SKM-1 (cell line): Measurements from ENCODE around the gene MRC2.
"Not testable (repeated sequence)": the region's sequence is repeated elsewhere in the genome, so short reads cannot be mapped to it uniquely, and the experiment has no call there.

Experiments used
- DNase-seq: peaks from one replicate; lab custom pipeline; 2025; ENCODE audit not compliant: unreplicated experiment; lab: John Stamatoyannopoulos, UW

MRC2 gene

DNA sequence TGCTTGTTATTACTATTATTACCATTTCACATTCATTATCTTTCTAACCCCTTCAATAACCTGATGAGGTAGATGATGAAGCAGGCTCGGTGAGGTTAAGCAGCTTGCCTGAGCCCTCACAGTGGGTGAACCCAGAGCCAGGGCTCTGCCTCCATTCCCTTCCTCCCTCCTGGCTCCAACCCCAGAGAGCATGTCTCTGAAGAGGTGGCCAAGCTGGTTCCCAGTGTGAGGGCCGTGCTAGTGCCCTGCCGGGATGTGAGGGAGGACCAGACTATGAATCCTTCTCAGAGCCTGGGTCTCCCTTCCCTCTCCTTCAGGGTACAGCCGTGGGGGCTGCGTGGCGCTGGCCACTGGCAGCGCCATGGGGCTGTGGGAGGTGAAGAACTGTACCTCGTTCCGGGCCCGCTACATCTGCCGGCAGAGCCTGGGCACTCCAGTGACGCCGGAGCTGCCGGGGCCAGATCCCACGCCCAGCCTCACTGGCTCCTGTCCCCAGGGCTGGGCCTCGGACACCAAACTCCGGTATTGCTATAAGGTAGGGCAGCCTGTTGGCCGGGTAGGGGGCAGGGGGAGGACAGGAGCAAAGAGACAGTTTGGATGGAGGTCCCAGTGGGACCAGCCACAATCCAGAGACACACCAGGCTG lies 49.6 kb downstream of the MRC2 start:
- no peak for DNase-seq

DNA sequence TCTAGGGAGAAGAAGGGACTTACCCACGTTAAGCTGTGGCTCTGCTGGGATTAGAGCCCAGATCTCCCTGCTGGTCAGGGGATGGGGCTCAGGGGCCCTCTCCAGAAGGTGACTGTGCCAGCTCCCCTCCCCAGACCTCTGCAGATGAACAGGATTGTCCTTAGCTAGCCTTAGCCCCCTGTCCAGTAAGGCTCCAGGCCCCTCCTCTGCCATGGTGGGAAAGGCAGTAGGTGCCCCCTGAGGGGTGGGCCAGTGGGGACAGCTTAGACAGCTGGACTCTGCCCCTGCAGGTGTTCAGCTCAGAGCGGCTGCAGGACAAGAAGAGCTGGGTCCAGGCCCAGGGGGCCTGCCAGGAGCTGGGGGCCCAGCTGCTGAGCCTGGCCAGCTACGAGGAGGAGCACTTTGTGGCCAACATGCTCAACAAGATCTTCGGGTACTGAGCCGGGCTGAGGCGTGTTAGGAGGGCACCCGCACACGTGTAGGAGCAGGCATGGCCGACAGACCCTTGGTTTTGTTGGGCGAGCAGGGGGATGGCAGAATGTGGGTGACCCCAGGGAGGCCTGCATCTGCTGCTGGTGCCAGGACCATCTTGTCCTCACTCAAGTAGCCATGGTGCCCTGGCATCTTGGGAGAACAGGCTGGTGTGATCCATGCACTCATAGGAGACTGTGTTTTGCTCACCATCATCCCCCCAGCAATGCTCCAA lies 50.9 kb downstream of the MRC2 start:
- no peak for DNase-seq

DNA sequence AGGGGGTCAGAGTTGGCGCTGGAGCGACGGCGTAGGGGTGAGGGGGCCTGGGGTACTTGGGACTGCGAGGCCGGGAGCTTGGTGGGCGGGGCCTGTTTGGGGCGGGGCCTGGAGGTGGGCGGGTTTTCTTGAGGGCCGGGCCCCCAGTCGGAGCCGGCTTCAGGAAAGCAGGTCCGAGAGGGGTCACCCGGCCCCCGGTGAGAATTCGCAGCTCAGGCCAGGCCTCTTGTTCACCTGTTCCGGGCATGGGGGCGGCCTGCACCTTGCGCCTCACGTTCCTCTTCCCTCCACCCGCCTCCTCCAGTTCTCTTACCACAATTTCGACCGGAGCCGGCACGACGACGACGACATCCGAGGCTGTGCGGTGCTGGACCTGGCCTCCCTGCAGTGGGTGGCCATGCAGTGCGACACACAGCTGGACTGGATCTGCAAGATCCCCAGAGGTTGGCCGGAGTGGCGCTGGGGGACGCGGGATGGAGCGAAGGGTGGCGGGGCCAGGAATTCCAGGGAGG lies 52.5 kb downstream of the MRC2 start:
- no peak for DNase-seq

DNA sequence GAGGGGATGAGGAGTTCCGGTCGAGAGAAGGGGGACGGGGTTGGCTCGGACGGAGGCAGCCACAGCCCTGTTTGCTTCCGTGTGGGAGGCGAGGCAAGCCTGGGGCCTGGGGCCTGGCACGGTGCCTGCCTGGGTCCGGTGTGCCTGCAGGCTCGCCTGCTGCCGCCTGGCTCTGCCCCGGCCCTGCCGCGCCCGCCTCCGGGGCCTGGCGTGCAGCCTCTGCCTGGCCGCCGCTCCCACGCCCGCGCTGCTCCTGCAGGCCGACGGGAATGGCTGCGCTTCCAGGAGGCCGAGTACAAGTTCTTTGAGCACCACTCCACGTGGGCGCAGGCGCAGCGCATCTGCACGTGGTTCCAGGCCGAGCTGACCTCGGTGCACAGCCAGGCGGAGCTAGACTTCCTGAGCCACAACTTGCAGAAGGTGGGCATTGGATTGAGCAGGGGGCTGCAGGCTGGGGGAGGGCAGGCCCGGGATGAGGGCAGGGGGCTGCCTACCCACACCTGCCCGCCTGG lies 53.1 kb downstream of the MRC2 start:
- no peak for DNase-seq

DNA sequence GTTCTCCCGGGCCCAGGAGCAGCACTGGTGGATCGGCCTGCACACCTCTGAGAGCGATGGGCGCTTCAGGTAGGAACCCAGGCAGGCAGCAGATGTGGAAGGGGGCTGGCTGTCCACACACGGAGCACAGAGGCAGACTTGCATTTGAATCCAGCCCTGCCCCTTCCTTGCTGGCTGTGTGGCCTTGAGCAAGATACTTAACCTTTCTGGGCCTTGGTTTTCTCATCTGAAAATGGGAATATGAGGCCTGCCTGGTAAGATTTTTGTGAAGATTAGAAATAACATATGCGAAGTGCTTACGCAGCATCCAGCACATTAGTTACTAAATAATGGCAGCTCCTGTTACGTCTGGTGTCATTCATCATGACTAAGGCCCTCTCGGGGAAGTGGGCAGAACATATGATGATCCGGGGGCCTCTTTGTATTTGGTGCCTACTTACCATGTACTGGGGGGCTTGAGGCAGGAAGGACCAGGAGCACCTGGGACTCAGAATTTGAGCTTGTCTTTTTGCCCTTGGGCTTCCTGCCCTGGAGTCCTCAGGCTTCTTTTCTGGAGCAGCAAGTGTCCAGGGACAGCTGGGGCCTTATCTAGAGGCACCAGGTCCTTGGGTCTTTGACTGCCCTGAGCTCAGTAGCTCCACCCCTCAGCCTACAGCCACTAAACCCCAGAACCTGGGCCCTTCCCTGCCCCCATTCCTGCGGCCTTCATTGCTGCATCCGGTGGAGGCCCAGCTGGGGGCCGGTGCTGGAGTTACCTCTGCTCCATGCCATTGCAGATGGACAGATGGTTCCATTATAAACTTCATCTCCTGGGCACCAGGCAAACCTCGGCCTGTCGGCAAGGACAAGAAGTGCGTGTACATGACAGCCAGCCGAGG lies 53.8 kb downstream of the MRC2 start:
- no peak for DNase-seq

DNA sequence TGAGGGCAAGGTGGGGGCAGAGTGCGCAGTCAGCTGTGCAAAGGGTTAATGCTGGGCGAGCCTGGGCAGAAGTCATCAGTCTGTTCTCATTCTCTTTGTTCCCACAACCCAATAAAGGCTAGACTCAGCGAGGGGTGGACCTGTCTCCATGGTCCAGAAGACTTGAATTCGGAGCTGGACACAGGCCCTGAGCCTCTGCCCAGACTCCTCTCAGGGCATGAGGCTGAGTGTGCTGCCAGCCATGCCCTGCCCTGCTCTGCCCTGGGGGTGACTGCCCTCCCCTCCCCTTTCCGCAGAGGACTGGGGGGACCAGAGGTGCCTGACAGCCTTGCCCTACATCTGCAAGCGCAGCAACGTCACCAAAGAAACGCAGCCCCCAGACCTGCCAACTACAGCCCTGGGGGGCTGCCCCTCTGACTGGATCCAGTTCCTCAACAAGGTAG lies 54.5 kb downstream of the MRC2 start:
- DNase-seq: no peak

DNA sequence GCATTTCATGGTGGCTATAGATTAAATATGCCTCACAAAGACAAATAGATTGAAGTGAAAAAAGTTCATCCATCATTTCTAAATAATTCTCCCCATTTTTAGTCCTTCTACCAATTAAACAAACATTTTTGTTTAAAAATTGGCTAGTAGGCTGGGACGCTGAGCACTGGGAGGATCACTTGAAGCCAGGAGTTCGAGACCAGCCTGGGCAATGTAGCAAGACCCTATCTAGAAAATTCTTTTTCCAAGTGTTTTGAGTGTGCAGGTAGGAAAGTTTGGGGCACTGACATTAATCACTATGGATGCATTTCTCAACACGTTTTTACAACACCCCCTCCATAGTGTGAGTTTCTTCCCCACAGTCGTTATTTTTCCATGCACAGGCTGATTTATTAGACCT lies 56.7 kb downstream of the MRC2 start:
- no peak for DNase-seq

DNA sequence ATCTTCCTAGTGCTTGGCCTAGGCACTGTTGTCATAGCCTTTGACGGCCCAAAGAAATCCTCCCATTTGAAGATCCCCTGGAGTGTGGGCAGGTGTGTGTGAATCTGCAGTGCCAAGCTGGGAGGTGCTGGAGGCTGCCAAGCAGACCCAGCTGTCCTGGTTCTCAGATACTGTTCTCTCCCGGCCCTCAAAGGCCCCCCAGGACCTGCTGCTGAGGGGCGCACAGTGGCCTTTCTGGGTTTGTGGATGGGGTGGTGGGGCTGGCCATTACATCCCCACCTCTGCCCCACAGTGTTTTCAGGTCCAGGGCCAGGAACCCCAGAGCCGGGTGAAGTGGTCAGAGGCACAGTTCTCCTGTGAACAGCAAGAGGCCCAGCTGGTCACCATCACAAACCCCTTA lies 60.5 kb downstream of the MRC2 start:
- no peak for DNase-seq

DNA sequence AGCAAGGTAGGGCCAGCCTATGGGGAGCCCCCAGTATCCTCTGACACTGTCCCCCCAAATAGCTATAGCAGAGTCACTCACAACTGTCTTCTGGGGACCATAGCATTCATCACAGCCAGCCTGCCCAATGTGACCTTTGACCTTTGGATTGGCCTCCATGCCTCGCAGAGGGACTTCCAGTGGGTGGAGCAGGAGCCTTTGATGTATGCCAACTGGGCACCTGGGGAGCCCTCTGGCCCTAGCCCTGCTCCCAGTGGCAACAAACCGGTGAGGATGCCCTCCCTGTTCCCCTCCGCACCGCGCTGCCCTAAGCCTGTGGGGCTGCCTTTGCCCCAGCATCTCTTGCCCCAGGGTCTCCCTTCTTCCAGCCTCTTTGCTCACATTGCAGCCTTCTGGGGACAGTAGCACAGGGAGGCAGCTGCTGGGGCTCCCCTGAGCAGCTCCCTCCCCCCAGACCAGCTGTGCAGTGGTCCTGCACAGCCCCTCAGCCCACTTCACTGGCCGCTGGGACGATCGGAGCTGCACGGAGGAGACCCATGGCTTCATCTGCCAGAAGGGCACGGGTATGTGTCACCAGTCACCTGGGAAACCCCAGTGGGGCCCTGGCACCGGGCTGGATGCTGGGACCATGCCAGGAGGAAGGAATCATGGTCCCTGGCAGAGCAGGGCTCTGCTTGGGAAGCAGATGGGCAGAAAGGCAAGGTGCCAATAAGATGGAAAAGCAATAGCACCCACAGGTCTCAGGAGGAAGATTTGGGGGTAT lies 61.1 kb downstream of the MRC2 start:
- DNase-seq: no peak

DNA sequence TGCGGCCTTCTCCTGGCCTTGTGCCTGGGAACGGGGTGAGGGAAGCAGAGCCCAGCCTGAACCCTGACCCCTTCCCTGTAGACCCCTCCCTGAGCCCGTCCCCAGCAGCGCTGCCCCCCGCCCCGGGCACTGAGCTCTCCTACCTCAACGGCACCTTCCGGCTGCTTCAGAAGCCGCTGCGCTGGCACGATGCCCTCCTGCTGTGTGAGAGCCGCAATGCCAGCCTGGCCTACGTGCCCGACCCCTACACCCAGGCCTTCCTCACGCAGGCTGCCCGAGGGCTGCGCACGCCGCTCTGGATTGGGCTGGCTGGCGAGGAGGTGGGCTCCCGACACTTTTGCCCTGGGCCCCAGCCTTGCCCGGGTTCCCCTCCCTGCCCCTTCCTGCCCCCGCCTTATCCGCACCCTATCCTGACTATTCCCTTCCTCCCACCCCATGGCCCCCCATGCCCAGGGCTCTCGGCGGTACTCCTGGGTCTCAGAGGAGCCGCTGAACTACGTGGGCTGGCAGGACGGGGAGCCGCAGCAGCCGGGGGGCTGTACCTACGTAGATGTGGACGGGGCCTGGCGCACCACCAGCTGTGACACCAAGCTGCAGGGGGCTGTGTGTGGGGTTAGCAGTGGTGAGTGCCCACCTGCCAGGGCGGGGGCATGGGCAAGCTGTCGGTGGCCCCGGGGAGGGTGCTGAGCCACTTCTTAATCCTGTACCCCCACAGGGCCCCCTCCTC lies 62.1 kb downstream of the MRC2 start:
- no peak for DNase-seq

DNA sequence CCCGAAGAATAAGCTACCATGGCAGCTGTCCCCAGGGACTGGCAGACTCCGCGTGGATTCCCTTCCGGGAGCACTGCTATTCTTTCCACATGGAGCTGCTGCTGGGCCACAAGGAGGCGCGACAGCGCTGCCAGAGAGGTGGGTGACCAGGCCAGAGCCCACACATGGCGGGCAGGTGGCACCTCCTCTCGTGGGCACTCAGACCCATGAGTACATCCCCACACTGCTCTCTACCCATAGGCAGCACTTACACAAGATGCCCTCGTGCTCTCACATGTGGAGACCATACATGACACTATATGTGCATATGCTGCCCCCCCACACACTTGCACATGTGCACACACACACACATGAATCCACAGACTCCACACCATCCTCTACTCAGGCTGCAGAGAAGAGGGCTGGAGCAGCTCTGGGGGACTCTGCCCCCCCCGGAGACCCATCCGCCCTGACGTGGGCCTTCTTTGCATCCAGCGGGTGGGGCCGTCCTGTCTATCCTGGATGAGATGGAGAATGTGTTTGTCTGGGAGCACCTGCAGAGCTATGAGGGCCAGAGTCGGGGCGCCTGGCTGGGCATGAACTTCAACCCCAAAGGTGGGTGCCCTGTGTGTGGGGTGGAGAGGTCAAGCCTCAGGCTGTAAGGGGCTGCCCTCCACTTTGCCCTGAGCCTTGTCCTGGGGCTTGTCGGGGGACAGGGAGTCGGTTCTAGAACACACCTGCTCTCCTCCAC lies 62.9 kb downstream of the MRC2 start:
- no peak for DNase-seq

DNA sequence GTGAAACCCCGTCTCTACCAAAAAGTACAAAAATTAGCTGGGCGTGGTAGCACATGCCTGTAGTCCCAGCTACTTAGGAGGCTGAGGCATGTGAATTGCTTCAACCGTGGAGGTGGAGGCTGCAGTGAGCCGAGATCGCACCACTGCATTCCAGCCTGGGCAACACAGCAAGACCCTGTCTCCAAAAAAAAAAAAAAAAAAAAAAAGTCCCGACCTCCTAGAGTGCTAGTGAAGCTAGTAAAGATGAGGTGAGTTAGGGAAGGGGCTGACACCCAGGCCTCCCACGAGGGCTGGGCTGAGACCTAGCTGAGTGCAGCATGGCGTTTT lies 64.1 kb downstream of the MRC2 start:
- DNase-seq: not testable (repeated sequence)

DNA sequence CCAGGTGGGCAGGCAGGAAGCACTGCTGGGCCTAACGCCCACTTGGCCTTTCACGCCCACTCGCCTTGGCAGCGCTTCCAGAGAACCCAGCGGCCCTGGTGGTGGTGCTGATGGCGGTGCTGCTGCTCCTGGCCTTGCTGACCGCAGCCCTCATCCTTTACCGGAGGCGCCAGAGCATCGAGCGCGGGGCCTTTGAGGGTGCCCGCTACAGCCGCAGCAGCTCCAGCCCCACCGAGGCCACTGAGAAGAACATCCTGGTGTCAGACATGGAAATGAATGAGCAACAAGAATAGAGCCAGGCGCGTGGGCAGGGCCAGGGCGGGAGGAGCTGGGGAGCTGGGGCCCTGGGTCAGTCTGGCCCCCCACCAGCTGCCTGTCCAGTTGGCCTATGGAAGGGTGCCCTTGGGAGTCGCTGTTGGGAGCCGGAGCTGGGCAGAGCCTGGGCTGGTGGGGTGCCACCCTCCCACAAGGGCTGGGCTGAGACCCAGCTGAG lies 64.7 kb downstream of the MRC2 start:
- DNase-seq: no peak

DNA sequence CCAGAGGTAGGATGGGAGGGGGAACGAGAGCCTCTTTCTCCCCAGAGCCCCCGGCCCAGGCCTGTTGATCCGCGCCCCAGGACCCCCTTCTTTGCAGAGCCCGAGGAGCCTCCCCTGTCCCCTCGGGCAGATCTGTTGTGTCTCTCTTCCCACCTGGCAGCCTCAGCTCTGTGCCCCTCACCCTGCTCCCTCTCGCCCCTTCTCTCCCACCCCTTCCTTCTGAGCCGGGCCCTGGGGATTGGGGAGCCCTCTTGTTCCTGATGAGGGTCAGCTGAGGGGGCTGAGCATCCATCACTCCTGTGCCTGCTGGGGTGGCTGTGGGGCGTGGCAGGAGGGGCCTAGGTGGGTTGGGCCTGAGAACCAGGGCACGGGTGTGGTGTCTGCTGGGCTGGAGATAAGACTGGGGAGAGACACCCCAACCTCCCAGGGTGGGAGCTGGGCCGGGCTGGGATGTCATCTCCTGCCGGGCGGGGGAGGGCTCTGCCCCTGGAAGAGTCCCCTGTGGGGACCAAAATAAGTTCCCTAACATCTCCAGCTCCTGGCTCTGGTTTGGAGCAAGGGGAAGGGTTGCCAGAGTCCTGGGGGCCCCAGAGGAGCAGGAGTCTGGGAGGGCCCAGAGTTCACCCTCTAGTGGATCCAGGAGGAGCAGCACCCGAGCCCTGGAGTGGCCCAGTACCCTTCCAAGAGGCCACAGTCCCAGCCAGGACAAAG lies 65.4 kb downstream of the MRC2 start:
- no peak for DNase-seq

DNA sequence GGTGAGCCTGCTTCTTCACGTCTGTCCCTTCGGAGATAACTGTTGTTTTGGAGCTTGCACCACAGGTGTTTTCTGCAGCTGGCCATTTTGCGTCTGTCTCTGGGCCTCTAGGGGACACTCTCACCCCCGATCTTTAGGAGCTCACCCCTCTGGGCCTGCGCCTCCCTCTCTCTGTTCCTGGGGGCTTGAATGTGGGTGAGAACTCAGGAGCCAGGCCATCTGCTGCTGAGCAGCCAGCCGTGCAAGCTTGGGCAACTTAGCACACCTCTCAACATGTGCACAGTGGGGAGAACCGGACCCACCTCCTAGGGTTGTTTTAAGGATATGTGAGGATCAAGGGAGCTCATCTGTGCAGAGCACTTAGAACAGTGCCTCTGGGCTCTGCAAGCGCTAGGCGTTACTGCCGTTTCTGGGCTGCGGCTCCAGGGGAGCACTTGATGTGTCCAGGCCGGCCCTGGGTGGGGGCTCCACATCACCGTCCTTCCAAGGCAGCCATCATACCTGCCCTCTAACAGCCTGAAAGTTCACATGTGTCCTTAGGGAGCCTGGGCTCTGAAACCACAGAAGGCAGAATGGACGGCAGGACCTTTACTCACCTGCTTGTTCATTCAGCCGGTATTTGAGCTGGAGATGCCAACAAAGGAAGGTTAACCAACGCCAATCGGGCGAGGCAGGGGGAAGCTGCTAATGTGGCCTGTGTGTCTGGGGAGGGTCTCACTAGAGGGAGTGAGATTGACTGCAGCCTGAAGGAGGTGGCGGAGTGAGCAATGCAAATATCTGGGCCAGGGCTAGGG lies 66.3 kb downstream of the MRC2 start:
- DNase-seq: no peak

DNA sequence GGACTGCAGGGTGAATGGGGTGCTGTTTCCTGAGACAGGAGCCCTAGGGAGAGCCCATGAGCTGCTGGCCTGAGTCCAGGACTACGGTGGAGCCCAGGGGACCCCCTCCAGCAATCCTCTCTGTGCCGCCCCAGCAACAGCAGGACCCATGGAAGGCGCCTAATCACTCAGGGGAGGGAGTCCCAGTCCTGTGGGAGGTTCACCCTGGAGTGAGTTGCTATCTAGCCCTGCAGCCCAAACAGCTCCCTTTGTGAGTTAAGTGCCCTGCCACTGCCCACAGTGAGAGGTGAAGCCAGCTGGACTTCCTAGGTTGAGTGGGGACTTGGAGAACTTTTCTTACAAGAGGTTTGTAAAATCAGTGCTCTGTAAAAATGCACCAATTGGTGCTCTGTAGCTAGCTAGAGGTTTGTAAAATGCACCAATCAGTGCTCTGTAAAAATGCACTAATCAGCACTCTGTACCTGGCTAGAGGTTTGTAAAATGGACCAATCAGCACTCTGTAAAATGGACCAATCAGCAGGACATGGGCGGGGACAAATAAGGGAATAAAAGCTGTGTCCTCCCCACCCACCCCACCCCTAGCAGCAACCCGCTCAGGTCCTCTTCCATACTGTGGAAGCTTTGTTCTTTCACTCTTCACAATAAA lies 67.7 kb downstream of the MRC2 start:
- DNase-seq: not testable (repeated sequence)

DNA sequence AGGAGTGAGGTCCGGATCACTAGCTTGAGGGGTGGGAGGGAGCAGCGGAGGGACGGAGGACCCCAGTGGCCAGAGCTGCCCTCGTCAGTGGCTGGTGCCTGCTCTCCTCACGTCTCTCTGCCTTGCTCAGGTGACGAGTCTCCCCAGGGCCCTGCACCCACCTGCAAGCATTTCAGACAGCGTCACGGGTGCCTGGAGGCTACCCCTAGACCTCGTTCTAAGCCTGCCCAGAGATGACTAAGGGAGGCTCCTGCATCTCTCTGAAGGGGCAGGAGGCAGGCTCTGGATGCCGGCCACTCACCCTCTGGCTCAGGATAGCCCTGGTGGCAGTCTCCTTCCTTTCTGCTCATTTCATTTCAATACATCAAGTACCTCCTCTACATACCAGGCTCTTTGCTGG lies 68.8 kb downstream of the MRC2 start:
- DNase-seq: no peak
